Measurements from ENCODE around the gene NEK10. TPM values are rescaled to one million over a fixed set of nuclear protein-coding genes. Genes with fewer than 3 reads are reported as not detected.

Gene NEK10
- total RNA-seq, 1 experiment from 2014 or later: 0.34 TPM

- no peak for TF ChIP-seq CTCF (conservative IDR thresholded peaks at IDR 0.05; ENCODE audit: low read depth, low read length)
- TF ChIP-seq EZH2 (IDR thresholded peaks at IDR 0.05; ENCODE audit: borderline replicate concordance, low read depth, low read length, poor library complexity, severe bottlenecking): no peak
- H3K36me3 ChIP-seq (ENCODE audit: insufficient read depth, low read length, poor library complexity, severe bottlenecking): no peaks in the 10 kb centered on the region
- CTCF ChIA-PET: no interaction called here
Observed at GRCh38 chr3:27378331-27378730, 9.1 kb upstream of the NEK10 start.

GRCh38 chr3:27376109-27376772 lies 7.1 kb upstream of the NEK10 start:
- no peaks in the 10 kb centered on the region for H3K27me3 ChIP-seq (replicated peaks; ENCODE audit: insufficient read depth, low read depth, low read length, poor library complexity)
- no peaks in the 10 kb centered on the region for H3K36me3 ChIP-seq (ENCODE audit: insufficient read depth, low read length, poor library complexity, severe bottlenecking)
- intact Hi-C loops (cut with micrococcal nuclease; ENCODE audit: unreplicated experiment): no loop called here
- ChIA-PET POLR2A (ENCODE audit: low non-redundant PET) (no interaction called here), CTCF (no interaction called here)
- DNase-seq (ENCODE audit: low spot score): no peak
- no peak overlapping the region for H3K27ac ChIP-seq (ENCODE audit: low read depth, low read length, poor library complexity, severe bottlenecking)
- TF ChIP-seq CTCF (conservative IDR thresholded peaks at IDR 0.05; ENCODE audit: low read depth, low read length) (no peak), EZH2 (IDR thresholded peaks at IDR 0.05; ENCODE audit: borderline replicate concordance, low read depth, low read length, poor library complexity, severe bottlenecking) (no peak)
- no peak overlapping the region for H3K4me3 ChIP-seq (ENCODE audit: low read depth, low read length, poor library complexity, severe bottlenecking)
- H3K9me3 ChIP-seq (ENCODE audit: low read depth, low read length, poor library complexity, severe bottlenecking): no peaks in the 10 kb centered on the region
- BruUV-seq (replicated peaks): no TSS peak
- H3K4me1 ChIP-seq (ENCODE audit: insufficient read depth, low read length, poor library complexity, severe bottlenecking): peaks cover 5% of the 10 kb centered on the region

More at GRCh38 chr3:27378331-27378730, 9.1 kb upstream of the NEK10 start:
- no peak overlapping the region for H3K4me3 ChIP-seq (ENCODE audit: low read depth, low read length, poor library complexity, severe bottlenecking)
- POLR2A ChIA-PET (ENCODE audit: low non-redundant PET): no interaction called here
- no TSS peak for BruUV-seq (replicated peaks)
- no peak overlapping the region for H3K27ac ChIP-seq (ENCODE audit: low read depth, low read length, poor library complexity, severe bottlenecking)
- peak; percentile 47 for DNase-seq (ENCODE audit: low spot score)
- H3K4me1 ChIP-seq (ENCODE audit: insufficient read depth, low read length, poor library complexity, severe bottlenecking): peaks cover 5% of the 10 kb centered on the region
- intact Hi-C loops (cut with micrococcal nuclease; ENCODE audit: unreplicated experiment): no loop called here
- no peaks in the 10 kb centered on the region for H3K27me3 ChIP-seq (replicated peaks; ENCODE audit: insufficient read depth, low read depth, low read length, poor library complexity)
- H3K9me3 ChIP-seq (ENCODE audit: low read depth, low read length, poor library complexity, severe bottlenecking): no peaks in the 10 kb centered on the region

- H3K36me3 ChIP-seq (ENCODE audit: insufficient read depth, low read length, poor library complexity, severe bottlenecking): no peaks in the 10 kb centered on the region
- no peaks in the 10 kb centered on the region for H3K4me1 ChIP-seq (ENCODE audit: insufficient read depth, low read length, poor library complexity, severe bottlenecking)
- H3K27me3 ChIP-seq (replicated peaks; ENCODE audit: insufficient read depth, low read depth, low read length, poor library complexity): no peaks in the 10 kb centered on the region
- no peak for TF ChIP-seq CTCF (conservative IDR thresholded peaks at IDR 0.05; ENCODE audit: low read depth, low read length)
- no peak for TF ChIP-seq EZH2 (IDR thresholded peaks at IDR 0.05; ENCODE audit: borderline replicate concordance, low read depth, low read length, poor library complexity, severe bottlenecking)
- no peak for DNase-seq (ENCODE audit: low spot score)
- ChIA-PET POLR2A (ENCODE audit: low non-redundant PET) (interaction anchor here (0.7 kb wide), 1 partner anchor 17 kb away, joined by 3 read pairs; no protein-coding TSS in a partner anchor), CTCF (no interaction called here)
- no peaks in the 10 kb centered on the region for H3K9me3 ChIP-seq (ENCODE audit: low read depth, low read length, poor library complexity, severe bottlenecking)
- intact Hi-C loops (cut with micrococcal nuclease; ENCODE audit: unreplicated experiment): no loop called here
- no peak overlapping the region for H3K27ac ChIP-seq (ENCODE audit: low read depth, low read length, poor library complexity, severe bottlenecking)
- no peak overlapping the region for H3K4me3 ChIP-seq (ENCODE audit: low read depth, low read length, poor library complexity, severe bottlenecking)
- BruUV-seq (replicated peaks): no TSS peak
Observed at GRCh38 chr3:27366062-27366591, 3.1 kb downstream of the NEK10 start.
